ENCODE data around the gene CMSS1.

The CMSS1 gene

GRCh38 chr3:100067589-100067988, 249.9 kb downstream of the CMSS1 start:
- DNase-seq (ENCODE audit: extremely low spot score, insufficient read length, low read depth) (no peak), FAIRE-seq (no peak)

GRCh38 chr3:100068826-100069225, 251.2 kb downstream of the CMSS1 start:
- DNase-seq (ENCODE audit: extremely low spot score, insufficient read length, low read depth) (no peak), FAIRE-seq (peak; percentile 90)

- FAIRE-seq (no peak), DNase-seq (ENCODE audit: extremely low spot score, insufficient read length, low read depth) (no peak)
Observed at GRCh38 chr3:100069472-100069871, 251.8 kb downstream of the CMSS1 start.

- DNase-seq (ENCODE audit: extremely low spot score, insufficient read length, low read depth), result no peak
- FAIRE-seq, result peak; percentile 69
Observed at GRCh38 chr3:100072326-100073048, 254.8 kb downstream of the CMSS1 start.

- FAIRE-seq (no peak), DNase-seq (ENCODE audit: extremely low spot score, insufficient read length, low read depth) (no peak)
Observed at GRCh38 chr3:100073049-100073713, 255.5 kb downstream of the CMSS1 start.

GRCh38 chr3:100073714-100074307, 256.1 kb downstream of the CMSS1 start:
- DNase-seq (ENCODE audit: extremely low spot score, insufficient read length, low read depth) (no peak), FAIRE-seq (peak; percentile 84)

- FAIRE-seq, result no peak
- DNase-seq (ENCODE audit: extremely low spot score, insufficient read length, low read depth), result no peak
Observed at GRCh38 chr3:100075196-100075595, 257.5 kb downstream of the CMSS1 start.

GRCh38 chr3:100075851-100076730, 258.4 kb downstream of the CMSS1 start:
- no peak for DNase-seq (ENCODE audit: extremely low spot score, insufficient read length, low read depth)
- FAIRE-seq, result no peak

- DNase-seq (ENCODE audit: extremely low spot score, insufficient read length, low read depth) (no peak), FAIRE-seq (no peak)
Observed at GRCh38 chr3:100076731-100077529, 259.3 kb downstream of the CMSS1 start.

GRCh38 chr3:100079328-100079727, 261.7 kb downstream of the CMSS1 start:
- no peak for DNase-seq (ENCODE audit: extremely low spot score, insufficient read length, low read depth)
- FAIRE-seq, result no peak

- DNase-seq (ENCODE audit: extremely low spot score, insufficient read length, low read depth) (no peak), FAIRE-seq (peak; percentile 36)
Observed at GRCh38 chr3:100080573-100080972, 262.9 kb downstream of the CMSS1 start.

GRCh38 chr3:100081311-100081710, 263.6 kb downstream of the CMSS1 start:
- no peak for DNase-seq (ENCODE audit: extremely low spot score, insufficient read length, low read depth)
- FAIRE-seq, result no peak

- no peak for DNase-seq (ENCODE audit: extremely low spot score, insufficient read length, low read depth)
- no peak for FAIRE-seq
Observed at GRCh38 chr3:100081986-100082692, 264.5 kb downstream of the CMSS1 start.

GRCh38 chr3:100082714-100083113, 265.1 kb downstream of the CMSS1 start:
- no peak for DNase-seq (ENCODE audit: extremely low spot score, insufficient read length, low read depth)
- no peak for FAIRE-seq

- no peak for DNase-seq (ENCODE audit: extremely low spot score, insufficient read length, low read depth)
- FAIRE-seq, result no peak
Observed at GRCh38 chr3:100083209-100083608, 265.5 kb downstream of the CMSS1 start.

- FAIRE-seq (no peak), DNase-seq (ENCODE audit: extremely low spot score, insufficient read length, low read depth) (no peak)
Observed at GRCh38 chr3:100084100-100084806, 266.6 kb downstream of the CMSS1 start.

- DNase-seq (ENCODE audit: extremely low spot score, insufficient read length, low read depth) (no peak), FAIRE-seq (no peak)
Observed at GRCh38 chr3:100086401-100086800, 268.7 kb downstream of the CMSS1 start.

GRCh38 chr3:100087198-100087597, 269.5 kb downstream of the CMSS1 start:
- DNase-seq (ENCODE audit: extremely low spot score, insufficient read length, low read depth), result no peak
- peak; percentile 89 for FAIRE-seq

Data from GM18507 (cell line).